SK-N-MC (cell line): Measurements from ENCODE around the gene PLAC9.

Source experiments
- EZH2 ChIP-seq: fragments of 200-600 bp; sonication (generic); IDR thresholded peaks from one replicate; pipeline ENCODE4 v1.6.1; 2017; ENCODE audit warnings: antibody characterized with exemption
- FOXP2 ChIP-seq: optimal IDR thresholded peaks from 2 replicates; pipeline ENCODE3; 2011; ENCODE audit warnings: mild to moderate bottlenecking, moderate library complexity; ENCODE audit not compliant: insufficient read depth; ENCODE audit errors: extremely low read length, control extremely low read depth
- POLR2AphosphoS5 ChIP-seq: IDR thresholded peaks from 2 replicates; pipeline ENCODE4 v1.6.1; 2012; ENCODE audit warnings: mild to moderate bottlenecking, low read depth, low read length, borderline replicate concordance

- TF ChIP-seq POLR2AphosphoS5: no peak
- no peak for TF ChIP-seq EZH2
- no peak for TF ChIP-seq FOXP2
These were observed 42.4 kb upstream of the PLAC9 start for GRCh38 chr10:80090121-80090520.
